HepG2 (cell line): ENCODE data around the gene PRCD. TPM values are rescaled to one million over a fixed set of nuclear protein-coding genes. Genes with fewer than 3 reads are reported as not detected.

ENCODE experiments used
- EEA1 ChIP-seq: sonication (generic); formaldehyde crosslinking; IDR thresholded peaks from 2 replicates; pipeline ENCODE4 v1.5.1; 2020; ENCODE audit warnings: mild to moderate bottlenecking, missing genetic modification reagents, borderline replicate concordance
- ELF3 ChIP-seq: IDR thresholded peaks from 2 replicates; pipeline ENCODE4 v1.6.1; 2016; ENCODE audit warnings: missing genetic modification reagents, missing compliant biosample characterization
- GATA4 ChIP-seq: sonication (generic); IDR thresholded peaks from 2 replicates; pipeline ENCODE4 v1.6.1; 2016; ENCODE audit warnings: antibody characterized with exemption, low read depth, borderline replicate concordance
- HMGXB4 ChIP-seq, 2 experiments: sonication (generic) in 1 of 2; formaldehyde crosslinking in 1 of 2; IDR thresholded peaks; 2 replicates each; pipeline versions ENCODE4 v1.4.0 to v1.6.1; 2018 to 2020; ENCODE audit warnings: missing genetic modification reagents in 2 of 2, borderline replicate concordance in 1 of 2, low read depth in 1 of 2, mild to moderate bottlenecking in 1 of 2, missing biosample characterization in 1 of 2
- HOXA5 ChIP-seq: sonication (generic); formaldehyde crosslinking; IDR thresholded peaks from 2 replicates; pipeline ENCODE4 v1.4.0; 2020; ENCODE audit warnings: missing genetic modification reagents
- KAT7 ChIP-seq: IDR thresholded peaks from 2 replicates; pipeline ENCODE4 v1.6.1; 2018; ENCODE audit warnings: borderline replicate concordance, missing compliant biosample characterization
- KDM5A ChIP-seq: fragments of 200-600 bp; sonication (generic); IDR thresholded peaks from 2 replicates; pipeline ENCODE4 v1.7.0; 2018; ENCODE audit warnings: antibody characterized with exemption, mild to moderate bottlenecking, low read length, borderline replicate concordance
- NONO ChIP-seq, 2 experiments: fragments of 450-650 bp in 1 of 2; sonication (generic) in 1 of 2; formaldehyde crosslinking in 1 of 2; IDR thresholded peaks in 1 of 2; conservative IDR thresholded peaks in 1 of 2; 2 replicates each; pipeline versions ENCODE4 v1.6.1 to v1.8.0; 2017 to 2022; ENCODE audit warnings: mild to moderate bottlenecking in 1 of 2, missing genetic modification reagents in 1 of 2, moderate library complexity in 1 of 2
- SSRP1 ChIP-seq: IDR thresholded peaks from 2 replicates; pipeline ENCODE4 v1.6.1; 2016; ENCODE audit warnings: control low read depth
- ZBTB43 ChIP-seq: sonication (generic); formaldehyde crosslinking; conservative IDR thresholded peaks from 2 replicates; pipeline ENCODE4 v1.4.0; 2020; ENCODE audit warnings: missing genetic modification reagents
- ZGPAT ChIP-seq: IDR thresholded peaks from 2 replicates; pipeline ENCODE4 v1.6.1; 2016; ENCODE audit warnings: mild to moderate bottlenecking
- ZNF616 ChIP-seq: sonication (generic); formaldehyde crosslinking; IDR thresholded peaks from 2 replicates; pipeline ENCODE4 v1.5.0; 2020; ENCODE audit warnings: low read depth, mild to moderate bottlenecking, missing genetic modification reagents
- ZSCAN12 ChIP-seq: sonication (generic); formaldehyde crosslinking; IDR thresholded peaks from 2 replicates; pipeline ENCODE4 v1.9.0; 2021; ENCODE audit warnings: mild to moderate bottlenecking, missing genetic modification reagents
- ZSCAN30 ChIP-seq: sonication (generic); formaldehyde crosslinking; IDR thresholded peaks from 2 replicates; pipeline ENCODE4 v1.5.0; 2020; ENCODE audit warnings: mild to moderate bottlenecking, missing genetic modification reagents
- polyA plus RNA-seq, 8 experiments: library from polyadenylated mRNA; depleted of rRNA in 3 of 8; stranded (reverse) in 7 of 8; unstranded in 1 of 8; fragments of >200 nt; fragmentation: Illumina TruSeq in 4 of 8; extraction: Trizol in 4 of 8; gene quantifications; 2 replicates each; pipeline versions ENCODE4 v1.2.1 to v1.2.3, GENCODE V29; 2011 to 2016; ENCODE audit warnings: low read depth in 4 of 8, missing spikeins in 1 of 8, mixed read lengths in 1 of 8; ENCODE audit not compliant: insufficient read depth in 1 of 8
- total RNA-seq, 5 experiments: library from RNA; depleted of rRNA; stranded (reverse); fragments of >200 nt; fragmentation: Illumina TruSeq; extraction: Trizol; gene quantifications; 2 replicates each; pipeline ENCODE4 v1.2.3, GENCODE V29; 2016; ENCODE audit warnings: low read depth in 1 of 5
- TF ChIP-seq, protein P1 (sequence below): IDR thresholded peaks from 2 replicates; pipeline ENCODE4 v1.6.1; 2016; ENCODE audit warnings: low read depth, control low read depth
- TF ChIP-seq, protein P2 (sequence below): sonication (generic); formaldehyde crosslinking; IDR thresholded peaks from 2 replicates; pipeline ENCODE4 v1.4.0; 2020; ENCODE audit warnings: missing genetic modification reagents

PRCD gene
- total and polyA plus RNA-seq, 2 of the 13 experiments (the other 11 are each of a cell fraction or from before 2014, with no cell fraction given): 0.51 TPM; not detected in 1

DNA sequence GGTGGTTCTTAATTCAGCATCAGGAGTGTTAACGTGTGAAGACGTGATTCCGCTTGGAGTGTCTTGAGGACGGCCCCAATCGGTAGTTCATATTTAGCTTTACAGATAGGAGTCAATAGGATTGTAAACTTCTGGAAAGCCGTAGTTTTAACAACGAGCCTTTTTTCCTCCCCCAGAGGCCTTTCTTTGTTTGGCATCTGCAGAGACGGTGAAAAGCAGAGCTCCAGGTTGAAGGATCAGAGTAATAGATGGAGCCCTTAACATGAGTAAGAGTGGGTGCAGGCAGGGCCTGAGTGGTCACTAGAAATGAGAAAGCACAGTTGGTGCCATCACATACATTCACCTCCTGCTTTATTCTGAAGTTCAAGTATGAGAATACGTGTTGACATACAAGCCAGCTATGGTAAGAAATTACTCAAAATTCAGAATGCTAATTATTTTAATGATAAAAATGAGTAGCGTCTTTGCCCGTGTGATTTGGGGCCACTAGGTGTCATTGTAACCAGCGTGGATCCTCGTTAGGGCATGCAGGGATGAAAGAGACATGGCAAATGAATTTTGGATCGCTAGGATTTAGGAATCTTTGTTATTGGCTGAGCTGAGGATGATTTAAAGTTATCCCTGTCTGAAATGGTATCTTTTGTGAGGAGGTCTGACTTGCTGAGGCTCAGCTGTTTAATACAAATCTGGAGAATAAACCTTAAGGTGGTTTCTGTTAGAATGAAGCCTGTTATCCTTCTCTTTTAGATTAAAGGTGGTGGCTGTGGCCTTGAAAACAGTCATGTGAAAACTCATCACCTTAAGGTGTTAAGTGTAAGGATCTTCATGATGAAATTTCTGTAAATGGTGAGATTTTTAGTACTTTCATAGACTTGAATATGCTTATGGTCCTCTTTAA lies 18.6 kb downstream of the PRCD start (continued):
- TF ChIP-seq, protein P1, sequence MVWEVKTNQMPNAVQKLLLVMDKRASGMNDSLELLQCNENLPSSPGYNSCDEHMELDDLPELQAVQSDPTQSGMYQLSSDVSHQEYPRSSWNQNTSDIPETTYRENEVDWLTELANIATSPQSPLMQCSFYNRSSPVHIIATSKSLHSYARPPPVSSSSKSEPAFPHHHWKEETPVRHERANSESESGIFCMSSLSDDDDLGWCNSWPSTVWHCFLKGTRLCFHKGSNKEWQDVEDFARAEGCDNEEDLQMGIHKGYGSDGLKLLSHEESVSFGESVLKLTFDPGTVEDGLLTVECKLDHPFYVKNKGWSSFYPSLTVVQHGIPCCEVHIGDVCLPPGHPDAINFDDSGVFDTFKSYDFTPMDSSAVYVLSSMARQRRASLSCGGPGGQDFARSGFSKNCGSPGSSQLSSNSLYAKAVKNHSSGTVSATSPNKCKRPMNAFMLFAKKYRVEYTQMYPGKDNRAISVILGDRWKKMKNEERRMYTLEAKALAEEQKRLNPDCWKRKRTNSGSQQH (CRISPR knock-in tag): 0 out of 2 replicates have a peak, but pooled peaks have one; percentile 15
- TF ChIP-seq ZSCAN12 (CRISPR knock-in tag) (0 out of 2 replicates have a peak, but pooled peaks have one; percentile 53), HMGXB4 (CRISPR knock-in tag; IDR thresholded peaks at IDR 0.05; ENCODE audit: borderline replicate concordance in 1 of 2, low read depth in 1 of 2) (peak; percentile 17 to 72; a peak in 1 of 4 replicates), KDM5A (peak; percentile 90), ZBTB43 (CRISPR knock-in tag) (no peak), GATA4 (no peak), ELF3 (CRISPR knock-in tag) (peak; percentile 36; the same call in 1 of the 2 replicates), KAT7 (CRISPR knock-in tag) (no peak), ZSCAN30 (CRISPR knock-in tag) (no peak), EEA1 (CRISPR knock-in tag) (no peak), ZGPAT (CRISPR knock-in tag) (no peak), HOXA5 (no peak), SSRP1 (CRISPR knock-in tag) (no peak; the same call in 1 of the 2 replicates), ZNF616 (CRISPR knock-in tag) (no peak), NONO (IDR thresholded peaks at IDR 0.05) (no peak), NONO (CRISPR knock-in tag; conservative IDR thresholded peaks at IDR 0.05) (no peak)
- TF ChIP-seq, protein P2, sequence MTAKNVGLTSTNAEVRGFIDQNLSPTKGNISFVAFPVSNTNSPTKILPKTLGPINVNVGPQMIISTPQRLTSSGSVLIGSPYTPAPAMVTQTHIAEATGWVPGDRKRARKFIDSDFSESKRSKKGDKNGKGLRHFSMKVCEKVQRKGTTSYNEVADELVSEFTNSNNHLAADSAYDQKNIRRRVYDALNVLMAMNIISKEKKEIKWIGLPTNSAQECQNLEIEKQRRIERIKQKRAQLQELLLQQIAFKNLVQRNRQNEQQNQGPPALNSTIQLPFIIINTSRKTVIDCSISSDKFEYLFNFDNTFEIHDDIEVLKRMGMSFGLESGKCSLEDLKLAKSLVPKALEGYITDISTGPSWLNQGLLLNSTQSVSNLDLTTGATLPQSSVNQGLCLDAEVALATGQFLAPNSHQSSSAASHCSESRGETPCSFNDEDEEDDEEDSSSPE (CRISPR knock-in tag): no peak
